ENCODE results near the gene UTP11.

The UTP11 gene

DNA sequence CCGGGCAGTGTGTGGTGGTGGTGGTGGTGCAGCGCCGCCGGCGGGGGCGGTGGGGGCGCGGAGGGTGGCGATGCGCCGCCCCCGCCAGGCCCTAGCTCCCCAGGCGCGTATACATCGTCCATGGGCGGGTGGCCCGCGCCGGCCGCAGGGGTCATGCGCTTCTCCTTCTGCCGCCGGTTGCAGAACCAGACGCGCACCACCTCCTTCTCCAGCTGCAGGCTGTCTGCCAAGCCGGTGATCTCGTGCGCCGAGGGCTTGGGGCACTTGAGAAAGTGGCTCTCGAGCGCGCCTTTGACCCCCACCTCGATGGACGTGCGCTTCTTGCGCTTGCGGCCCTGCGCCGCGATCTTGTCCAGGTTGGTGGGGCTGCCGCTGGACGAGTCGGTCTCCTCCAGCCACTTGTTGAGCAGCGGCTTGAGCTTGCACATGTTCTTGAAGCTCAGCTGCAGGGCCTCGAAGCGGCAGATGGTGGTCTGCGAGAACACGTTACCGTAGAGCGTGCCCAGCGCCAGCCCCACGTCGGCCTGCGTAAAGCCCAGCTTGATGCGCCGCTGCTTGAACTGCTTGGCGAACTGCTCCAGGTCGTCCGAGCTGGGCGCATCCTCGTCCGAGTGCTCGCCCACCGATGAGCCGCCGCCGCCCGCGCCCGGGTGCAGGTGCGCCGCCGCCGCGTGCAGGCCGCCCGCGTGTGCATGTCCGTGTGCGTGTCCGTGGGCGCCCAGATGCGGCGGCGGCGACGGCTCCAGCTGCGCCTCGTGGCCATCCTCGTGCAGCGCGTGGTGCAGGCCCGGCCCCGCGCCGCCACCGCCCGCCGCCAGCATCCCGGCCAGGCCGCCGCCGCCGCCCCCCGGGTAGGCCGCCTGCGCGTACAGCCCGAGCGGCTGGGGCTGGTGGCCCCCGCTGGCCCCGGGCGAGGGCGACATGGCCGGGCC is 33.1 kb downstream of the UTP11 start:
- no peak for DNase-seq (ENCODE audit: low read depth in 2 of 3, low spot score in 1 of 3)

DNA sequence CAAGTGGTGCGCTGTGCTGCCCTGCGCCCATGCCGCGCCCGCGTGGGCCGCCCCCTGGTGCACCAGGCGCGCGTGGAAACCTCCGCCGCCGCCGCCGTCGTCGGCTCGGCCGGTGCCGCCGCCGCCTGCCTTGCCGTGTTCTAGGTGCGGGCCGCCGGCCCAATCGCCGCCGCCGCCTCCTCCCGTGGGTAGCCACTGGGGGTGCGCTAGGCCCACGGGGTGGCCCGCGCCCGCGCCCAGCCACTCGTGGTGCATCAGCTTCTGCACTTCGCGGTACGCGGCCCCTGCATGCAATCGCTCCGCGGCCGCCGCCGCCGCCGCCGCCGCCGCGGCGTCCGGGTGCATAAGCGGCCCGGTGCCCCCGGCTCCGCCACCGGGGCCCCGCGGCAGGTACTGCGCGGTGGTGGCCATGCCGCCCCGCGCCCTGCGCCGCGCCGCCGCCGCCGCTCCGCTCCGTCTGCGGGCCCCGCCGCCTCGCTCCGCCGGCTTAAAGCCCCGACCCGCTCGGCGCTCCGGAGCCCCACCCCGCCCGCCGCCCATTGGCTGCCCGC is 33.9 kb downstream of the UTP11 start, which contains the start of gene POU3F1:
Gene POU3F1, minus strand, starts transcription at position 461 of the 551 bp plus-strand sequence. Its CDS starts 50 bp downstream, at position 411.
- DNase-seq (ENCODE audit: low read depth in 2 of 3, low spot score in 1 of 3) = no peak

DNA sequence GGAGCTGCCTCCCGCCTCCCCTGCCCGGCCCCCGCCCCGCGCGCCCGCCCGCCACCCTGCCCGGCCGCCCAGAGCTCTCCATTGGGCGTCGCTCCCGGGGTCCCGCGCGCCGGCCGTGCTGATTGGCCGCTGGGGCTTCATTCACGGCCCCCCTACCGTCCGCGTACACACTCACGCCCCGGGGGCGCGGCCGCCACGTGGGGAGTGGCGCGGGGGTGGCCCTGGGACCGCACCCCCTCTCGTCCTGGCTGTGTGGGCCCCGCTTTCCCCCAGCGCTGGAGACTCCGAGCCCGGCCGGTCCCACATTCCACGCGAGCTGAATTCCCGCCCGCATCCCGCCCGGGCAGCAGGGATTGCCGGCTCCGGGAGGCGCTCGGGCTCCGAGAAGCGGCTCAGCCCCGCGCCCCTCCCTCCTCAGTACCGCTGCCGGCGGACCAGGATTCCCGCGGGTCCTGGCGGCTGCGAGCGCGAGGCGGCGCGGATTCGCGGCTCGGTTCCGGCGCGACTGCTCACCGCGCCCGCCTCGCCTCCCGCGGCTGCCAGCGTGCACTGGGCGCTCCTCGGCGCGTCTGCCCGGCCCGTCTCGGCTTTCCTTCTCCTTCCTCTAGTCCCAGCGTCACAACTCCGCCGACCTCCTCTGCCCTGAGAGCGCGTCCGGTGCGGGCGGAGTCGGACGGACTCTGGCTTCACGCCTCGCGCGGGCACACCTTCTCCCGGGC is 34.5 kb downstream of the UTP11 start:
- peak; percentile 39 to 78 (median 46) for DNase-seq (ENCODE audit: low read depth in 2 of 3, low spot score in 1 of 3)

DNA sequence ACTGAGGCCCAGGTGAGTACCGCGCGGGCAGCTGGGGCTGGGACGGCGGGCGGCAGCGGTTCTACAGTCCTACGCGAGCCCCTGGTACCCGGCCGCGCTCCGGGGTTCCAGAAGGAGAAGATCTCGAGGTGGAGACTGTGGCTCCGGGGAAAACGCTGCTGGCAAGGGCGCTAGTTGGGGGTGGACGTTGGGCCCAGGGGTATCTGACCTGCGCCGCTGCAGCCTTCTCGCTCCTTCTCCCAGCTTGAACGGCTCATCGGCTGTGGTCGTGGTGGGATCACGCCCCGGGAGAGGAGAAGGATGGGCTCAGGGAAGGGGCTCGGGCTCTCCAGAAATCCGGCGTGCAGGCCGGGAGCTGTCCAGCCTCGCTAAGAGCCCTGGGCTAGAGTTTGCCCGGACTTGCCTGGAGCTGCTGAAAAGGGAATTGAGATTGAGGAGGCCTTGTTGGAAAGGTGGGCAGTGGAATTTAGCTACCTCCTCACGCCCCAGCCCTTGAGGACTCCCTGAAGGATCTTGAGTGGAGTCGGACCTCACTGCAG is 35.1 kb downstream of the UTP11 start:
- DNase-seq (ENCODE audit: low read depth in 2 of 3, low spot score in 1 of 3) = no peak

DNA sequence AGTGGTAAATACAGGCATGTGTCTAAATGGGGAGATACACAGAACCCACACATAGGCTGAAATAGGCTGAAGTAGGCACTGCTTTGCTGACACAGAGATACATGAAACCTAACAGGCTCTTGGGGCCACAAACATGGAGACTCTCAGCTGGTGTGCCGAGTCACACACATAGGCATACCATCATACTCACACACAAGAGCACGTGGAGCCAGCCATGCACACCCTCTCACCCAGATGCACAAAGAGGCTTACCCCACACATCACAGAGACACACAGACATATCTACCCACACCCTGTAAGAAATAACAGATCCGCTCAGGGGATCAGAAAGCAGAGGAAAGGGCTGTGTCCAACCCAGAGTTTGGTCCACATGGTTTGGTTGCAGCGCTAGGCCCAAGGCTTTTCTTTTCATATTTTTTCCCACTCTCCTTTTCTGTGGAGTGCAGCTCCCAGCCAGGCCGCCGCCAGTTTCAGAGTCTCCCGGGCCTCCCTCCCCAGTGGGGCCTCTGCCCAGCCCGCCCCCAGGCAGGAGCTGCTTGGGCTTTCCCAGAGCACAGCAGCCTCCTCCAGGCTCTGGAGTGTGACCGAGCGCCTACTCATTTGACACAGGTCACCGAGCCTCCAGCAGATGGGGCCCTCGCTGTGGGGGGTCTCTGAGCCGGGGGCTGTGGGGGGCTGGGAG is 38.0 kb downstream of the UTP11 start:
- DNase-seq (ENCODE audit: low read depth in 2 of 3, low spot score in 1 of 3) = no peak

DNA sequence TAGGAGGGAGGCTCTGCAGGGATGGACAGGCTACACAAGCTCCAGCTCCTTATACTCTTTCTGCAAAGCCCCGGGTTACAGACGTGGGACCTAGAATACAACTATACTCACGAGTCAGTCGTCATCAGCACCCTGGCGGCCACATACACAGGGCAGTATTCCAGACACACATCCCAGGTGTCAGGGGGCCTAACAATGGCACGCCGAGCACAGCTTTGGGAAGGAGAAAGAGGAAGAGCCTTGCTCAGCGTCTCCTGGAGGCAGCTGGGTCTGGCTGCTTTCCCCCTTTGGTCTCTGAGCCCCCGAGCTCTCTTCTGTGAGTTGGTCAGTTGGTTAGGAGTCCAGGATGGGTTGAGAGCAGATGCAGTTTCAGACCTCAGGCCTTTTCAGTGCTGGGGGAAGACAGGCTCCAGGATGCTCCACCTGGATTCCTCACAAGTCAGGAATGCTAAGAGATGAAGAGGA is 38.6 kb downstream of the UTP11 start:
- DNase-seq (ENCODE audit: low read depth in 2 of 3, low spot score in 1 of 3) = no peak

DNA sequence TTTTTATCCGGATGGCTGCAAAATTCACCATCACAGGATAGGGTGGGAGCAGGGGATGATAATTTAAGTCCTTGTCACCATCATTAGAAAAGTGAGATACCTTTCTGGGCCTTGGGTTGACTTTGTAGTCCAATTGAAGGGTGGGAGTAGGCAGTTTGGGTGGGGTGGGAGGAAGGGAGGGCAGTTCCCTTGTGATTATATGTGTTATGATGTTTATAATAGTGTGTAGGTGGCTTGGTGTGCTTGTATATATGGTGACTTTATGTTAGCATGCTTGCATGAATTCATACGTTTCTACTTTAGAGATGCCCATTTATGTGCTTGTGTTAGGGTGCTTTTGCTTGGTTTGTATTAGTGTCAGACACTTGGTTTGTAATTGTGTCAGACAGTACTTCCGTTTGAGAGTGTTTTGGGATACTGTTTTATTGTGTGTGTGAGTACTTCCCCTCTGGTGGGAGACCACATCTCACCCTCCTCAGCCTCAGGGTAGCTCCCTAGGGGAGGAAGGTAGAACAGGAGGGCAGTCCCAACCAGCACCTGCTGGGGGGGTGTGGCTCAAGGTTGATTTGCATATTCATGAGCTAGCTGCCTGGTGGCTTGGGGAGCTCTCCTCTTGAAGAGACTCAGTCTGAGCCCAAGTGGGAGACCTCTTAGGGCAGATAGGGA is 40.3 kb downstream of the UTP11 start:
- DNase-seq (ENCODE audit: low read depth in 2 of 3, low spot score in 1 of 3) = no peak

DNA sequence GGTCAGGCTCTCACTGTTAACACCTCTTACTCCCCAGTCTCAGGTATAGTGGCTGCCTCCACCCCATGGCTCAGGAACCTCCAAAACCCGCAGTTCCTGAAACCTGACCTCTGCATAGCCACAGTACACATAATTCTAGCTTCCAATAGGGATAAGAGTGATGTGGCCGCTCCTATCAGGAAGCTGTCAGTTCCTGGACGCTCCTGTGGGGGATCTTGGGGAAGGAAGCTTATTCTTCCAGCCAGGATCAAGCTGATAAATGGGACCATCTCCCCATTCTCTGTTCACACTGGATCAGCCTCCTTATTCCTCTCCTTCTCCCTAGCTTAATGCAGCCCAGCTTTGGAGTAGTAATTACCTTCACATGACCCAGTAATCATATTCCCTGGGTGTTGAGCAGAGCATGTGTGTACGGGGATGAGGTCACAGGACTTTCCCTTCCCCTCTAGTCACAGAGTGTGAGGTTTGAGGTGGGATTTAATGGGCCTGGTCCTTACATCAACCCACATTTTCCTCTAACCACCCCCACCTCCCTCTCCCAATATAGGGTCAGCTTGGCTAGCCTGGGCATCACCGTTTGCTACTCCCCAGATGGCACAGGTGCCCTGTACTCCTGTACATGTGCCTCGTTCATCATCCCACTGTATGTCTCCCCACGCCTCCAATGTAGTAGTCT is 41.0 kb downstream of the UTP11 start:
- DNase-seq (ENCODE audit: low read depth in 2 of 3, low spot score in 1 of 3) = no peak

DNA sequence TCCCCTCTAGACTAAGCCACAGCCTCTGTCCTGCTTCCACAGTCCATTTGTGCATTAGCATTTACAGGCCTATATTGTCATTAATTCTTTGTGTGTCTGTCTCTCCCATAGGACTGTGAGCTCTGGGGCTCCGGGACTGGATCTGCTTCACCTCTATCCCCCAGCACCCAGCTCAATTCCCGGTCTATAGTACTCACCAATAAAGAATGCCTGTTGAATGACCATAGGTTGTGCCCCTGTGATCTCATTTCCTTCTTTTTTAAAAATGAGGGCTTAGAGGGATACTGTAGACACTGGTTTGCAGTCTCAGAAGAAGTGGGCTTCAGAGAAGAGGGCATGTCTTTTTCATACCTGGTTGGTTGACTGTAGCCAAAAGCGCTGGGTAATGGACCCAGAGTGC is 42.9 kb downstream of the UTP11 start:
- no peak for DNase-seq (ENCODE audit: low read depth in 2 of 3, low spot score in 1 of 3)

DNA sequence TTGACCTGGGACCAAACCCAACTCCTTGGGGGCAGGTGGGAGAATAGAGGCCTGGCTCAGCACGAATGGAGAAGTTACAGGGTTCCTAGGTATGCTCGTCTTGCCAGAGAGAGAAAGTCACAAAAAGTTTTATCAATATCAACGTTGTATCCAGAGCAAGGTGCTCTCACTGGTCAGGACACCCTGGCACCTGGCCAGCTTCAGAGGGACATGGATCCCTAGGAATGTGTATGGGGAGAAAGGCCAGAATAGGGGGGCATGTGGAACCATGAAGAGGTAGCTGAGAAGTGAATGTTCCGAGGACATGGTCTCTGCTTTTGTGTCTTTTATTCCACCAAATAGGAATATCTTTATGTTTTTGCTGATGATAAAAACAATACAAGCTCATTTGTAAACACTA is 43.4 kb downstream of the UTP11 start:
- DNase-seq (ENCODE audit: low read depth in 2 of 3, low spot score in 1 of 3) = no peak

DNA sequence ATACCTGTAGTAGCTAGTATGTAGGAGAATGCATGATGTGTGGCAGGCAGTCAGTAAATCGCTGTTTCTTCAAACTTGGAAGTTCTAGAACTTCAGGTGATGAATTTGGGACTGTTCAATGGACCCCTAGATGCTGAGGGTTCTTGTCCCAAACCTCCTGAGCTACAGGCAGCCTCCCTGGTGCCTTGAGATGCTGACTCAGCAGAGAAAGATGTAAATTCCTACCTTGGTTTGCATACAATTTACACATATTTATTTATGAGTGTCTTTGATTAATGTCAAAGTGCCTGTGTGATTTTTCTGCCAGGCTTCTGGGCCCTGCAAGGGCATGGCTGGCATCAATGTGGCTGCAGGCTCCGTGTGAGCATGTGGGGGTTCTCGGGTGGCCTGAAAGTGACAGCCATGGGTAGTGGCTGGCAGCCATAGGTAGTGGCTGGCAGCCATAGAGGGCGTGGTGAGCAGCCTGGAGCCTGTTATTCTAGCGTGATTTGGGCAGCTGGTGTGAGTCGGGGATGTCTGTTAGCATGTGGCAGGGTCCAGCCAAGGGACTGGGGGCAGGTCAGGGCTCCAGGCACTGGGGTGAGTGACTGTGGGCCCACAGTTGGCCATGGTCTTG is 47.2 kb downstream of the UTP11 start:
- DNase-seq (ENCODE audit: low read depth in 2 of 3, low spot score in 1 of 3) = no peak

DNA sequence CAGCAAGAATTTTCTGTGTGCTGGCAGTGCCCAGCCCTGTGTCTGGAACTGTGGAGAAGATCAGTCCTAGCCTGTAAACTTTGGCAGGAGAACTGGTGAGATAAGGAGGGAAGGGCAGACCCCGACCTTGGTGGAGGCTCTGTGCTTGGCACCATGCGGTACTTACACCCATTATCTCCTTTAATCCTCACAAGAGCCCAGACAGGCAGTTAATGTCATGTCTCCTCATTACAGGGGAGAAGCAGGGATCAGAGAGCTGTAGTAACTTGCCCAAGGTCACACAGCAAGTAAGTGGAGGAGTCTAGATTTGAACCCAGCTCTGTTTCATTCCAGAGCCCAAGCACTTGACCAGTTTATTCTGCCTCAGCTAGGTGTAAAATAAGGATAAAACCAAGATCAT is 48.0 kb downstream of the UTP11 start:
- DNase-seq (ENCODE audit: low read depth in 2 of 3, low spot score in 1 of 3) = no peak

DNA sequence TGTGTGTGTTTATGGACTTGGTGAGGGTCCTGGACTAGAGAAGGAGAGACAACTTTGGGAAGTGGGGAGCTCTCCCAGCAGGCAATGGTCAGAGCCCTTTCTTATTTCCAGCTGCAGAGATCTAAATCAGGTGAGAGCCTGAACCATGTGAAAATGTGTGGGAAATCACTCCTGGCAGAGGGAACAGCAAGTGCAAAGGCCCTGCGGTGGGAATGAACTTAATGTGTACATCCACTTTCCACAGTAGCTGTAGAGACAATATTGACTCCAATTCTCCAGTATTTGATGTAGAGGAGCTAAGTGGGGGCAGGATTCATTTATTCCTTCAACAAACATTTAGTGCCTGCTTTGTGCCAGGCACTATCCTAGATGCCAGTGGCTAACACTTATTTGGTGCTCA is 48.8 kb downstream of the UTP11 start:
- DNase-seq (ENCODE audit: low read depth in 2 of 3, low spot score in 1 of 3) = no peak

DNA sequence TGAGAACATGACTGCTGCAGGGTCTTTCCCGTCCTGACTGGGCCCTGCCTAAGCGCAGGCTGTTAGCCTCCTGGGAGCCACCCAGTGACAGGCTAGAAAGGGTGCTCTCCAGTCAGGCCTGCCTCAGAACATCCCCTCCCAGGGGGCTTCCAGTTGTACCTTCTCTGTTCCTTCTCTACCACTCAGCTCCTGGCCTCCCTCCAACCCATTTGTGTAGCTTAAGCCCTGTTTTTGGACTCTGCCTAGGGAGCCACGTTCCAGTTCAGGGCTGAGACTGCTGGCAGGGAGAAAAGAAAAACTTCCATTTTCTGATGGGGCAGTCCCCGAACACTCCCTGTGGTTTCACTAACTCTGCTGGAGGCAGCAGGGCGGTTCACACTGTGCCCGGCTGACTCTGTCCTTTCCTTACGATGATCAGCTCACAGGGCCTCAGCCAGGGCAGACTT is 49.4 kb downstream of the UTP11 start:
- no peak for DNase-seq (ENCODE audit: low read depth in 2 of 3, low spot score in 1 of 3)

DNA sequence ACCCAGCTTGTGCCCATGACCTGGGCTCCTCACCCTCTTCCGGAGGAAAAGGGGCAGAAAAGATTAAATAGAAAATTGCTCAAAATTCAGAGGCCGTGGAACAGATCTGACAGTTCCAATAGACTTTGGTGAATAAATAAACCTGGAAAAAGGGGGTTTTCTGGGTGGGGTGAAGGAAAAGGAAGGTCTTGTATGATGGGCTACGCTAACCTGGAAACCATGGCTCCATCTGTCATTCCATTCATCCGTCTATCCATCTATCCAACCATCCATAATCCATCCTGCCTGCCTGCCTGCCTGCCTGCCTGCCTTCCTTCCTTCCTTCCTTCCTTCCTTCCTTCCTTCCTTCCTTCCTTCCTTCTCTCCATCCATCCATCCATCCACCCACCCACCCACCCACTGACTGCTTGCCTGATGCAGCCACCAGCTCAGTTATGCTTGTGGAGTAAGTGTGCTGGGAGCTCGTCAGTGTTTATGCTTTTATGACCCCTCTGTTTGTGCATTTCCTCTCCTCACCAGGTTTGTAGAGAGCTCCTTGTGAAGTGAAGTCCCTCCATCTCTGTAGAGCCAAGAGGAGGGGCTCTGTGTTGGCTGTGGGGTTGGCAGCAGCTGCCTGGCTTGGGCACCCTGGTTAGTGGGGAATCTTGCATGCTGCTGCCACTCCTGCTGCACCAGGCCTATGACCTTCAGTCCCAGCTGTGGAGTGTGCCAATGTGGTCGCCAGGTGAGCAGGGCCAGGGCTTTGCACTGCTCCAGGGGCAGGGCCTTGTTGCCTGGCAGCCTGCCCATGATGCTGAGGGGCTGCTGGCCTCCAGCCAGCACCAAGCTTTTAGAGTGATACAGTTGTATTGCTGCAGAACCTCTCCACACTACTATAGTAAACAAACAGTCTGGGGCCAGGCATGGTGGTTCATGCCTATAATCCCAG is 50.1 kb downstream of the UTP11 start:
- DNase-seq (ENCODE audit: low read depth in 2 of 3, low spot score in 1 of 3) = no peak

DNA sequence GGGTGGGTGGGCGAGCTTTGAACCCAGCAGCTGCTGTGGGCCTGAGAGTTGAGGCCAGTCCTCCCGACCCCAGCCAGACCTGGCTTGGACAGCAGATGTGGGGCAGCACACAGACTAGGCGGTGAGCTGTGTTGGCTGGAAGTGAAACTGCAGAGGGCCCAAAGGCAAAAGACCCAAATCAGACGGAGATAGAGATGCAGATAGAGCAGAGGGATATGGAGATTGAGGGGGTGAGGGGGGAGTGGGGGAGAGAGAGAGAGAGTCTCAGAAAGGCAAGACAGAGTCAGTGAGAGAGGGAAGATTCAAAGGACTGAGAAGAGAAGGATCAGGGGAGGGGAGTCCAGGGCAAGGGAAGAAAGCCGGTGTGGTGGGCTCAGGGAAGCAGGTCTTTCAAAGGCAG is 51.1 kb downstream of the UTP11 start:
- DNase-seq (ENCODE audit: low read depth in 2 of 3, low spot score in 1 of 3) = no peak

DNA sequence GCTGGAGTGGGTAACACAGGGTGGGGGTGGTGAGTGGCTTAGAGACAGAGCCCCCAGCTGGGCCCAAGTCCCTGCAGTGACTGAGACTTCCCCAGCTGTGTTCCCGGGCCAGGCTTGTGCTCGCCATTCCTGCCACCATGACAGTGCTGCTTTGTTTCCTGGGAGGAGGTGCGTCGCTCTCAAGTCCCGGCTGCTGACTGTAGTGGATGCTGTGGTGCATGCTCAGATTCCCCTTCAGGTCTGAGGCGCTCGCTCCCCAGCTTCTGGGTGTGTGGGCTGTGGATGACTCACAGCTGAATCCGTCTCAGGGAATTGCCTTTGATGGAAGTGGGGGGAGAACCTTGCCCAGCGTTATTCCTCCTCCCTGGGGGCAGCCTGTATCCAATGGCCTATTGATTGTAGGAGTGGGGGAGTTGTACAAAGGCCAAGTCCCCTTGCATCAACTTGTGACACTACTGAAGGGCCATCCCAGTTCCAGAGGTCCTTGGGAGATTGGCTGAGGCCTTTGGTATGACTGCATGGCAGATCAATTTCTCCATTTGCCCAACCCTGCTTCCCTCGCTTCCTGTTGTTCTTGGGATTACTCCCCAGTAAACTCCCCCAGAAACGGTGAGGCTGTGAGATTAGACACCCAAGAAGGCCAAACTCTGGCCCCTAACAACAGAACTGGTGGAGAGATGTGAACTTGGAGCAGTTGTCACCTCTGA is 51.8 kb downstream of the UTP11 start:
- DNase-seq (ENCODE audit: low read depth in 2 of 3, low spot score in 1 of 3) = no peak

Data from stimulated activated CD4-positive, alpha-beta T cell treated with anti-CD3 and anti-CD28 coated beads, Interleukin-12 subunit alpha, Interleukin-12 subunit beta, amount 100 ng/mL, for 48 hours (primary cell).